GM19438 (cell line): ENCODE measurements around the gene GH1.
A peak's percentile ranks its signal among the peaks of the same experiment; 100 is the strongest.

Experiments used
- ATAC-seq: cut with Tn5 transposase; IDR thresholded peaks from one replicate; pipeline ENCODE4 v1.9.1; 2021; ENCODE audit warnings: low read depth; ENCODE audit not compliant: unreplicated experiment

GH1 gene

DNA sequence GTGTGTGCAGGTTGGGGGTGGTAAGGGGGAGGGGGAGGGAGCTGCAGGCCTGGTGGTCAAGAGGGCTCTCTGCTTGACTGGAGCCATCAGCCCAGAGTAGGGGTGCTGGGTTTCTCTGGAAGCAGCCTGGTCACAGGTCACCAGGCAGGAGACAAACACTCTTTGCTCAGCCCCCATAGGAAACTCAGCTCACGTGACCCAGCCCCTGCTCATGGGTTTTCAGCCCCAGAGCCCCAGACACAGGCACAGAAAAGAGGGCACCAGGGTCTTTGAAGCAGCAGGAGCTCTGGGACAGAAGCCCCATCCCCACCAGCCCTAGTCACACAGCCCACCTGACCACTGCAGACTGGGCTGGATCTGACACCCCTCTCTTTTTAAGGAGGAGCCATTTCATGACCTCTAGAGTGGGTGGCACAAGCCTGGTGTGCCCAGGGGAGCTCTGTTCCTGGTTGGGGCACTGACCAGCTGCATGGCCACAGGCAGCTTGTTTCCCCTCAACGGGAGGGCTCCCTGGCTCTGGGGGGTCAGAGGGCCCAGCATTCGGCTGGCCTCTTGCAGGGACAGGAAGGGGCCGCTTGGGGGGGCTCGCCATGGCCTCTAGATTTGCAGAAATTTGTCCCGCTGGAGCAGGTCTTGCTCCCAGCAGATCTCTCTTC is 27.3 kb upstream of the GH1 start:
- ATAC-seq: no peak

DNA sequence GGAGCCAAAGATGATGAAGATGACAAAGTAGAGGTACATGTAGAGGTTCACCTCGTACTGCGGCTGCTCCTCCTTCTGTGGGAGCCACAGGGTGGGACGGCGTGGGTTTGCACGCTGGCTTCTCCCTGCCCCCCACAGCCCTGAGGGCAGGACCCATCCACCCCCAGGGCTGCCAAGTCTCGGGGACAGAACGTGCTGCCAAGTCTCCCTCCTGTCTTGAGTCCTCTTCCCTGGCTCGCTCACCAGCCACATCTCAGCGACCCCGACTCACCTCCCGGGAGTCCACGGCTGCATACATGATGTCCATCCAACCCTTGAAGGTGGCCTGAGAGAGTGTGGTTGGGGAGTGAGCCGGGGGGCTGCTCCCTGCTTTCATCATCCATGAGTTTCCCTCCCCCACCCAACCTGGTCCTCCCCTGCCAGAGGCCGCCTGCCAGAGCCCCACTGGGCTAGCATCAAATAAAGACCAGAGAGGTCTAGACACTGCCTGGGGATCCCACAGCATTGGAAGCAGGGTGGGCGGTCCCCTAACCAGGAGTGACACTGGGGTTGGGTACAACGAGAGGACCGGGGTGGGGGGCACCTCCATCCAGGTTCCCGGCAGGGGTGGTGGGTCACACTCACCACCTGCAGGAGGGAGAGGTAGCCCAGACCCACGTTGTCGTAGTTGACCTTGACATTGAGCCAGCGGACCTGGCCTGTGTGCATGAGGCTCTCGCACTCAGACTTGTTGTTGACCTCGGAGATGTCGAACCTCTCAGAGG is 26.3 kb upstream of the GH1 start:
- no peak for ATAC-seq

DNA sequence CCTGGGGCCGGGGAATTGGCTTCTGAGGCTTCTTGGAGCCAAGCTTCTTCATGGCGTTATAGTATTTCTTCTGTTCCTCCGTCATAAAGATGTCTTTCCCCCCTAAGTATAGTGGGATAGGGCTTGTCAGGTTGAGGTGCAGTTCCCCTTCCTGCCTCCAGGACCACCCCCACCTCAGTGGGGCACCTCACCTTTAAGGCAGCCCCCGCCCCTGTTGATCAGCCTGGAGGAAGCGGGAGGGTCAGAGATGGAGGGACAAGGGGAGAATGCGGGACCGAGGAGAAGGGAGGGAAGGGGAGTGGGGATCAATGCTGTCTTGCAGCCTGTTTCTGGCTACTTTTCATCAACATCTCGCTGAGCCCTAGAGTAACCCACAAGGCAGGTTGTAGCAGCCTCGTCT is 25.1 kb upstream of the GH1 start:
- ATAC-seq: no peak

DNA sequence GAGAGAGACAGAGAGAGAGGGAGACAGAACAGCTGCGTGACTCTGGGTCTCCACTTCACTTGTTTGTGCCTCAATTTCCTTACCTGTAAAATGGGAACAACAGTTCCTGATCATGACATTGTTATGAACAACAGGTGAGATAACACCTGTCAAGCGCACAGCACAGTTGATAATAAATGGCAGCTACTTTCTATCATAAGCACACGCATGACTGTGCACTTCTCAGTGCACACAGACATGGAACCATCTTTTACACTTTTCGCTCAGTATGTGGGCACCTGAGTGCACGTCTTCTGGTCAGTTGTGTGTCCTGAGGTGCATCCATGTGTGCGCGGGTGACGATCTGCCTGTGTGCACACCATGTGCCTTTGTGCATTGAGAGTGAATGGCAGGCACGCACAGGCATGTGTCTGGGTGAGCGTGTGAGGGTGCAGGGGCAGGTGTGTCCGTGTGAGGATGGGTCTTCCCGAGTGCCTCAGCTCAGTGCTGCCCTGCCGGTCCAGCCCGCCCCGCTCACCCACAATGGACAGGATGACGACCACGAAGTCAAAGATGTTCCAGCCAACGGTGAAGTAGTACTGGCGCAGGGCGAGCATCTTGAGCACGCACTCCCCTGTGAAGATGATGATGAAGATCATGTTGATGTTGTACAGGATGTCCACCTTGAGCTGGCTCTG is 23.8 kb upstream of the GH1 start:
- ATAC-seq: no peak

DNA sequence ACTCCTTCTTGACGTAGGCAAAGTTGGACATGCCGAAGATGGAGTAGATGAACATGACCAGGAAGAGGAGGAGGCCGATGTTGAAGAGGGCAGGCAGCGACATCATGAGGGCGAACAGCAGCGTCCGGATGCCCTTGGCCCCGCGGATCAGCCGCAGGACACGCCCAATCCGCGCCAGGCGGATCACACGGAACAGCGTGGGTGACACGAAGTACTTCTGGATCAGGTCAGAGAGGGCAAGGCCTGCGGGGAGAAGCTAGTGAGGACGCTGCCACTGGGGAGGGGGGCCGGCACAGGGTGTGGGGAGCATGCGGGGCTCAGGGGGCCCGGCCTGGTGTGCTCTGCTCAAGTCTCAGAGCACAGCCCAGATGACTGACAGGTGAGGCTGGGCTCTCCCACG is 23.1 kb upstream of the GH1 start:
- ATAC-seq: no peak

DNA sequence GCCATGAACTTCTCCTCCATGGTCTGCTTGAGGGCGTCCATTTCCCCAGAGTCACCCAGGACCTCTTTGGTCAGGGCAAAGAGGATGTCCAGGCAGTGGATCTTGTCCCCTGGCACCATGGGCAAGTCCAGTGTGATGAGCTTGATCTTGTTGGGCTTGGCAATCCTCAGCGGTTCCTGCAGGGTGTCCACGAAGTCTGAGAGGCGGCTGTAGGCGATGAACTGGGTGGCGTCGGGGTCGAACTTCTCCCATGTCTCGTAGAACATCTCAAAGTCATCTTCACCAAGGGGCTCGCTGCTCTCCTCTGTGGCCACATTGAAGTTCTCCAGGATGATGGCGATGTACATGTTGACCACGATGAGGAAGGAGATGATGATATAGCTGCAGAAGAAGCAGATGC is 22.5 kb upstream of the GH1 start:
- no peak for ATAC-seq

DNA sequence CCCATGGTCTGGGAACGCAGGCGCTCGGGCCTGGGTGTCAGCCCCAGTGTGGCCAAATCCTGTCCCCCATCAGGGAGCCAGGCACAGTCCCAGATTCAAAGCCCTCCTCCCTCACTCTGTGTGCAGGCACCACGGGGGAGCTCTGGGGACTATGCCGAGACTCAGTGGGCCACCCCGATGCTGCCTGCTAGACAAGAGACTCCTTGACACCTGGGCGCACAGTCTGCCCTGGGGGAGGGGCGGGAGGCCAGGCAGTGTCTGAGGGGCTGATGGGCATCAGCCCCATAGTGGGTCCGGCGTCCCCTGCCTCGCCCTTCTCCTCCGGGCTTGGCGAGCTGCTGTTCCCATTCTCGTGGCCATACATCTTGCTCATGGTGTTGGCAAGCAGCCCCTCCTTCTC is 21.9 kb upstream of the GH1 start:
- no peak for ATAC-seq

DNA sequence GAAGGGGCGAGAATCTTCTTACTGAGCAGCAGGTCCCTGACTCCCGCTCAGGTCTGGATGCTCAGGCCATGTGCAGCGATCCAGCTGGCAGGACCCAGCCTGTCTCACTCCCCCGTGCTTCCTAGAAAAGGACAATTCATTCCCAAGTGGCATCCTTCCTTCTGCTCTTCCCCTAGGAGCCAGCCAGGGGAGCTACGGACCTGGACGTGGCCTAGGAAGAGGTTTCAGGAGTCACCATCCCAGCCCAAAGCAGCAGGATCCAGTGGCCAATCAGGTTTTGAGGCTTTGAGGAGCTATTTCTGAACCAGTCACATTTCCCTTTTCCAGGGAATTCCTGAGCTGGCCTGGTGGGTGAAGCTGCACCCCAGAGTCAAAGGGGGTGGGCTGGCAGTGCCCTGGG is 21.2 kb upstream of the GH1 start:
- no peak for ATAC-seq

DNA sequence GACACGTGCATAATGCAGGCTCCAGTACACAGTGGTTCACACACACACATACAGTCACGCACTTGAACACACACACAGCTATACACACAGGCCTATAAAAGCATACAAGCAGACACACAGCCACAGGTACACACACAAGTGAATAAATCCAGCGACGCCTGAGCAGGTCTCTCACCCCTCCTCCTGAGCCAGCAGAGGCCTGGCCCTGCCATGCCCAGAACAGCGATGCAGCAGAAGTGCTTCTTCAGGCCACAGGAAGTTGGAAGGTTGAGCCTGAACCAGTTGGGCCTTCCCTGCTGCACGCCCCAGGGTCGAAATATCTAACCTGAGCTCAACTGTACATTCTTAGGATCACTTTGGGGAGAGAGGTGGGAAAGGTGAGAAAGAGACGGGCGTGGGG is 20.8 kb upstream of the GH1 start:
- no peak for ATAC-seq

DNA sequence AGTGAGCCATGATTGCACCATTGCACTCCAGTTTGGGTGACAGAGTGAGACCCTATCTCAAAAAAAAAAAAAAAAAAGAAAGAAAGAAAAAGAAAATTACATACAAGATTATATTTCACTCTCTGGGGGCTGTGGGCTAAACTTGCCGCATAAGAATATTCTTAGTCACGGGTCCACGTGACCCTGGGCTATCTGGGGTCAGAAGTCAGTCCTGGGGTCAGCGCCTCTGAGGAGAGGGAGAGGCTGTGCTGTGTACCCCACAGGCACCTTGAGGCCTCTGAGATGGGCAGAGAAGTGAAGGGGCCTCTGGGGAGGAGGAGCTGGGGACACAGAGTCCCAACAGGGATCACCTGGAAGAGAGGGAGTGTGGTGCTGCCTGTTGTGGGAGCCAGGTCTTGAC is 19.3 kb upstream of the GH1 start:
- ATAC-seq: no peak

DNA sequence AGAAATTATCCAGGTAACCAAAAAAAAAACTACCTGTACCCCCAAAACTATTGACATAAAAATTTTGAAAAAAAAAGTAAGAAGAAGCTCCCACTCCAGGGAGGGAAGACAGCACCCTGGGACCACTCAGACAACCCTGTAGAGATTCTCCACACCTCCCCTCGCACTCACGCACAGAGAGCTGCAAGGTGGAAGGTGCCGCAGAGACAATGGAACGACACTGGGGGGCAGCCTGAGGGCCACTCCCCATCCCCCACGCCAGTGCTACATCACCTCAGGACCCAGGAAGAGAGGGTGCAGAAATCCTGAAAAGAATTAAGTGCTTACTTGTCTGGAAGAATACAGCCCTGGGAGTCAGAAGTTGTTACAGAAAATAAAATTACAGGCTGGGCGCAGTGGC is 18.7 kb upstream of the GH1 start:
- ATAC-seq: no peak

DNA sequence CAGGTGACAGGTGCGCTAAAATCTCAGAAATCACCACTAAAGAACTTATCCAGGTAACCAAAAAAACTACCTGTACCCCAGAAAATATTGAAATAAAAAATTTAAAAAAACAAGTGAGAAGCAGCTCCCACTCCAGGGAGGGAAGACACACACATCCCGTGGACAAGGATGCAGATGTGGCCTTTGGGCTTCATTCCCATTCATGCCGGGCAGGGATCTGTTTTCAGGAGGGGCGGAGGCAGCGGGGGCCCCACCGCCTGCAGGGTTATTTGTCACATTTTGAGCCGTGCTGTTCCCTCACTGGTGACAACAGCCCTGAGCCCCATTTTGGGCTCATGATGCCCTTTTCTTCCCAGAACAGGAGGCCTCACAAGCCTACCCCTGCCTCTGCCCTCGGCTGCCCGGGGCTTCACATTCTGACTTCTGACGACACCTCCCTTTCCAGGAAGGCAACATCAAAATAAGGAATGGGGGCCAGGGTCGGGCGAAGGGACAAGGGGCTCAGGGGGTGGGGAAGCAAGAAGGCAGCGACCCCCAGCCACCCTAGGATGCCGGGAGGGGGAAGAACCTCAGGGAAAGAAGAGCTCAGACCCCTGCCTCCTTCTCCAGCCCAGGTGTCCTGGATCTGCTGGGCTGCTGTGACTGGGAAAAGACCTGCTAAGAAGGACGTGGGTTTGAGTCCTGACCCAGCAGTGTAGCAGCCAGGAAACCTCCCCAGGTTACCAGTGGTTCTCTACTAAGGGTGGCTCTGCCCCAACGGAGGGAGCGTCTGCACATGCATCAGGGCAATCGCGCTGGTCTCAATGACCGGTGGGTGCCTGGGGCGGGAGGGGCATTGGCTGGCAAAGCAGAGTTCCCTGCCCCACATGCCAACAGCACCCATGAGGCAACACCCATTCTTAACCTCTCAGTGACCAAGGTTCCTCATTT is 15.8 kb upstream of the GH1 start:
- no peak for ATAC-seq

DNA sequence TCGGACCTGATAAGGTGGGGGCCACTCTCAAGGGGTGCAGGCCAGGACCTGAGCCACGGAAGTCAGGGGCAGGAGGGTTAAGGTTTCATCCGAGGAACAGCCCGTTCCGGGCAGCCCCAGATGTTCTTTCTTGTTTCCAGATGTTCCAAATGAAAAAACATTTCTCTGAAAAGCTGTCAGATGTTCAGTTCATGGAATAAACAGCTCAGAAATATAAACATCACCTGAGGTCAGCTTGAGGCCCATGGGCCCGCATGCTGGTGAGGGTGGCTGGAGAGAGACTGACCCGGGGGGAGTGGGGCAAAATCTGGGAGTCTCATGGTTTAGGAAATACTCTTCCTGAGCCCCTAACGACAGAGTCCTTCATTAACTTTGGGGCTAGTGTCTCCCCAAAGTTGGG is 15.0 kb upstream of the GH1 start:
- ATAC-seq: no peak

DNA sequence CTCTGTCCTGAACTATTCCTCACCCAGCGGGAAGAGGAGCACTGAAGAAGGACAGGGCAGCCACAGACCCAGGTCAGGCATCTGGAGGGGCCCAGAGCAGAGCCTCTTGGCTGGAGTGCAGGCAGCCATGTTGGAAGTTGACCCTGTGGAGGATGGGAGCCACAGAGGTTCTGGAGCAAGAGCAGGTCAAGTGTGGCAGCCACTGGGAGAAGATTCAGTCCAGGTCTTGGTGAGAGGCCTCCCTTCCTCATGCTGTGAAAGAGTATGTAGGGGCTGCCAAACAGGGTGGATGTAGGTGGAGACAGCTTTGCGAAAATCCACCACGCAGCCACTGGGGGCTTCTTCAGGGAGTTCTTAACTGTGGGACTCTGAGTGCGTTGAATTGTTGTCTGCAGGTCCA is 14.1 kb upstream of the GH1 start:
- ATAC-seq: peak; percentile 11

DNA sequence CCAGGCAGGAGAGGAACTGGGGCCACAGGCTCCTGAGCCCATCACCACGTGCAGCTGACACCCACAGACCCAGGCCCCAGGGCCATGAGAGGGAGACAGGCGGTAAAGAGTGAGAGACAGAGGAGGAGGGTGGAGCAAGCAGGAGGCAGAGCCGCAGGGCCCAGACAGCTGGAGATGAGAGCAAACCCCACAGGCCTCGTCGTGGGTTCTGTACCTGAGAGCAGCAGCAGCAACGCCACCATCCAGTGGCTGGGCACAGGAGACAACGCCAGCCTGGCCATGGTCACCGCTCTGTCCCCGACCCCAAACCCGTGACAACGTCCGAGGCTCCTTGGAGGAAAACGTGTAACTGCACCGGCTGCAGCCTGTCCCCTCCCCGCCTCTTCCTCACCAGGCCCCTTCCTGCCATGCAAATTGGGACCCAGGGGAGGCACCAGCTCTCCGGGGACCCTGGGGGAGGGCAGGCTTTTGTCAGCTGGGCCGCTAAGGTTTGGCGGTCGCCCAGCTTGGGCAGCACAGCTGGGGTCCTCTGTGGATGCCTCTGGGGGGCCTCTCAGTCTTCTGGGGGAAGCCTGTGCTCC is 13.4 kb upstream of the GH1 start, which contains the start of gene CD79B:
Gene CD79B (minus strand): TSS at position 351 of the 581 bp plus-strand sequence. CDS start 70 bp downstream, at position 281.
- ATAC-seq: peak; percentile 76

DNA sequence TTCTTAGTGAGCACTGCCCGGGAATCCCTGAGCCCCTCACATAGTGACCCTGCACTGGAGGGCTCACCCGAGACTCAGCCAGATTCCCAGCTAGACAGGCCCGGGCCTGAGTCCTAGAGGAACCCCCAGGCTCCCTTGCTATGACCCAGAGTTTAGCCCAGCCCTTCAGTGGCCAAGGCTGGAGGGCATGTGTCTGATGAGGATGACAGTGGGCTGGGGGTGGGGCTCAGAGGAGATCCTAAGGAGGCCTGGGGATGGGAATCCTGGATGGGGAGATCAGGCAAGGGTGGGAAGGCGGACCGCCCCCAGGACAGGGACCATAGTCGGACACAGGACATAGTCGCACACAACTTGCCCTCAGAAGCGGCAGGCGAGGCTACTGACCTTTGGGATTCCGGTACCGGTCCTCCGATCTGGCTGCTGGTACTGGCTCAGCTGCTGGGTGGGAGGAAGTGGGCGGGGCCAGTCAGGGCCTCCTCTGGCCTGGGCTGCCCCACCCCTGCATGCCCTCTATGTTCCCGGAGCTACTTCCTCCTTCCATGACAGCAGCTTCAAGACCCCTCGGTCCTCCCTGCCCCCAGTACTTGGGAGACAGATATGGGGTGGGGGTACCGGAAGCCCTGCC is 12.4 kb upstream of the GH1 start:
- no peak for ATAC-seq

DNA sequence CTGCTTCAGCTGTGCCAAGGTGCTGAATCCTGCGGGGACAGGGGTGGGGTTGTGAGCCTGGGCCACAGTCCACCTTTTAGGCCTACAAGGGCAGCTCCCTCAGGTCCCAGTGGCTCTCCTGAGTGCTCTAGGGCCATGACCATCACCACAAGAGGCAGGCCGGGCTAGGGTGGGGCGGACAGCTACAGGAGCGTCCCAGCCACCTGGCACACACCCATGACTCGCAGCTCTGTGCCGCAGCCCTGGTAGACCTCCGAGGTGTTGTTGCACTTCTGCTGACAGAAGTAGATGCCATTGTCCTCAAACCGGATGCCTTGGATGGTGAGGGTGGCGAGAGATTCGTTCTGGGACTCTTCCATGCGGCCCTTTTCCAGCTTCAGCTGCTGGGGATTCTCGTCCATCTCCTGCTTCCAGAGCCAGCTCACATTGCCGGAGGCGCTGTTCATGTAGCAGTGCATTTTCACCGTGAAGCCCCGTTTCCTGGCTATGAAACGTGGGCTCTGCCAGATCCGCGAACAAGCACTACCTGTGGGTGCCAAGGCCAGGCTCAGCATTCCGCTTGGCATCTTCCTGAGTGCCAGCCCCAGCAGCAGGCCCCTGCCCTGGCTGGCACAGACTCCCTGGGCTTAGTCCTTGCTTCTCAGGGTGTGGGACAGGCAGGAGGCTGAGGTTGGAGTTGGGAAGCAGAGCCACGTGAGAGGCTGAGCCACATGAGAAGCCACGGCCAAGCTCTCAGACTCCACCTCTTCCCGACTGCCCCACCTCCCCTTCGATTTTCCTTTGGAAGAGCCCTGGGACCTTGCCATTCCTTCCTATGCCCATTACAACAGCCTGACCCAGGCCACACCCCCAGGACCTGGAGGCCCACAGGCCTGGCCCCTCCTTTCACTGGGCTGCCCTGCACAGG is 11.5 kb upstream of the GH1 start:
- ATAC-seq: no peak

DNA sequence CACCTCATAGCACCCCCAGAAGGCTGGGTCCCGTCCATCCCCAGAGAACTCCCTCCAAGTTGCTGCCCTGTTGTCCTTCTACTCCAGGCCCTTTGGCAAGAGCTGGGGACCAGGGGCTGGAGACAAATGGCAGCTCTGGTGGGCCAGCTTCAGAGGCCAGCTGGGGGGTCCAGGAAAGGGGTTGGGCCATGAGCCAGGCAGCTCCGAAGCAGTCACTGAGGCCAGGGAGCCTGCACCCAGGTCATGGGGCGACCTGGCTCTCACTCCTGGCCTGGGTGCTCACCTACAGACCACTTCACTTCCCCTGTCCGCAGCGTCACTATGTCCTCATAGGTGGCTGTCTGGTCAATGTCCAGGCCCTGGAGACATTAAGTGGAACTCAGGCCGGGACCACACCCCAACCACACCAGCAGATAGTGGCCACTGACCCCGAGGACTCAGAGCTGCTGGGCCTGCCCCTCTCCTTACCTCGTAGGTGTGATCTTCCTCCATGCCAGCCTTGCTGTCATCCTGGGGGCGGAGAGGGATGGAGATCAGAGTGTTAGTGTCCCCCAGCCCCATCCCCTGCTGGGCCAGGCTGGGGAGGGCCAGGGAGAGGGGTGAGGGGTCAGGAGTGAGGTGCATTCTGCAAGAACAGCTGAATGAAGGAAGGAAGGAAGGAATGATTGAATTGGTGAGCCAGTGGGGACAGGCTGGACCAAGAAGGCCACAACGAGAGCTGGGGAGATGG is 10.5 kb upstream of the GH1 start:
- ATAC-seq: no peak
